PC-3 (cell line): ENCODE data around the gene NANS. TPM values are rescaled to one million over a fixed set of nuclear protein-coding genes. Genes with fewer than 3 reads are reported as not detected.

ENCODE experiments used
- ATAC-seq: fragments of 200-7000 bp; cut with Tn5 transposase; 2 replicates; pipeline ENCODE4 v1.9.1; 2020; ENCODE audit warnings: mild to moderate bottlenecking, moderate library complexity
- BruUV-seq: library from RNA; stranded (reverse); fragments of 400-500 nt; replicated peaks from 2 replicates; lab custom pipeline; 2021; lab: Mats Ljungman, UMichigan
- CTCF ChIA-PET: fragments of 300-600 bp; sonication (Branson Sonifier 250); formaldehyde crosslinking; loops from one replicate; lab custom pipeline; 2022; ENCODE audit warnings: antibody characterized with exemption; lab: Charles Lee
- POLR2A ChIA-PET: fragments of 300-600 bp; sonication (Branson Sonifier 250); formaldehyde crosslinking; loops from one replicate; lab custom pipeline; 2022; ENCODE audit warnings: antibody characterized with exemption; ENCODE audit not compliant: unreplicated experiment; lab: Charles Lee
- DNase-seq: peaks from one replicate; pipeline ENCODE4 v3.0.0-alpha.2; 2015
- H2AFZ ChIP-seq: fragments of 300-600 bp; sonication (generic); 2 replicates; pipeline ENCODE4 v1.6.0; 2016; ENCODE audit warnings: antibody characterized with exemption, low read length
- H3F3A ChIP-seq: fragments of 300-600 bp; sonication (generic); one replicate; pipeline ENCODE4 v1.6.0; 2017; ENCODE audit warnings: antibody characterized with exemption, low read length, control low read depth, mild to moderate bottlenecking; ENCODE audit not compliant: unreplicated experiment
- H3K27ac ChIP-seq: fragments of 300-600 bp; sonication (generic); 2 replicates; pipeline ENCODE4 v1.5.1; 2016; ENCODE audit warnings: mild to moderate bottlenecking, low read length
- H3K27me3 ChIP-seq: fragments of 300-600 bp; sonication (generic); 2 replicates; pipeline ENCODE4 v1.6.1; 2016; ENCODE audit warnings: low read length, mixed read lengths
- H3K36me3 ChIP-seq: fragments of 300-600 bp; sonication (generic); 2 replicates; pipeline ENCODE4 v1.6.1; 2016; ENCODE audit warnings: low read depth, mixed run types, low read length, mixed read lengths
- H3K4me1 ChIP-seq: fragments of 300-600 bp; sonication (generic); 2 replicates; pipeline ENCODE4 v1.5.1; 2016; ENCODE audit warnings: low read length; ENCODE audit not compliant: insufficient read depth
- H3K4me2 ChIP-seq: fragments of 300-600 bp; sonication (generic); 2 replicates; pipeline ENCODE4 v1.6.0; 2016; ENCODE audit warnings: low read length
- H3K4me3 ChIP-seq: fragments of 300-600 bp; sonication (generic); 2 replicates; pipeline ENCODE4 v1.5.1; 2016; ENCODE audit warnings: mild to moderate bottlenecking, low read length, mixed read lengths
- H3K79me2 ChIP-seq: fragments of 300-600 bp; sonication (generic); 2 replicates; pipeline ENCODE4 v1.6.1; 2017; ENCODE audit warnings: low read length, mixed read lengths
- H3K9ac ChIP-seq: fragments of 300-600 bp; sonication (generic); 2 replicates; pipeline ENCODE4 v1.6.0; 2016; ENCODE audit warnings: mild to moderate bottlenecking, low read length
- H3K9me2 ChIP-seq: fragments of 300-600 bp; sonication (generic); replicated peaks from 2 replicates; pipeline ENCODE4 v1.6.1; 2016; ENCODE audit warnings: mixed run types, low read length, mixed read lengths
- H3K9me3 ChIP-seq: fragments of 300-600 bp; sonication (generic); 2 replicates; pipeline ENCODE4 v1.6.1; 2016; ENCODE audit warnings: low read length, mixed read lengths
- H4K20me1 ChIP-seq: fragments of 300-600 bp; sonication (generic); 2 replicates; pipeline ENCODE4 v1.6.1; 2016; ENCODE audit warnings: low read length, mixed read lengths
- EZH2 ChIP-seq: fragments of 300-600 bp; sonication (generic); IDR thresholded peaks from one replicate; pipeline ENCODE4 v1.6.1; 2017; ENCODE audit warnings: antibody characterized with exemption, mild to moderate bottlenecking, low read length; ENCODE audit not compliant: unreplicated experiment
- EZH2phosphoT487 ChIP-seq: fragments of 300-600 bp; sonication (generic); IDR thresholded peaks from 2 replicates; pipeline ENCODE4 v1.6.1; 2018; ENCODE audit warnings: mild to moderate bottlenecking, antibody characterized with exemption, low read length, borderline replicate concordance
- intact Hi-C: fragments of 100-400 bp; cut with micrococcal nuclease; formaldehyde crosslinking; loops from 2 replicates; pipeline ENCODE4 v1.9.0; 2023
- total RNA-seq: library from RNA; depleted of rRNA; stranded (reverse); fragments of >200 nt; gene quantifications from 2 replicates; pipeline ENCODE4 v1.2.3, GENCODE V29; 2014
- TF ChIP-seq, protein P1 (sequence below): fragments of 300-600 bp; sonication (generic); conservative IDR thresholded peaks from 2 replicates; pipeline ENCODE4 v1.5.1; 2017; ENCODE audit warnings: antibody characterized with exemption, low read depth, mild to moderate bottlenecking, low read length

Gene NANS
- total RNA-seq, 1 experiment from 2014 or later, result 93.0 TPM

DNA sequence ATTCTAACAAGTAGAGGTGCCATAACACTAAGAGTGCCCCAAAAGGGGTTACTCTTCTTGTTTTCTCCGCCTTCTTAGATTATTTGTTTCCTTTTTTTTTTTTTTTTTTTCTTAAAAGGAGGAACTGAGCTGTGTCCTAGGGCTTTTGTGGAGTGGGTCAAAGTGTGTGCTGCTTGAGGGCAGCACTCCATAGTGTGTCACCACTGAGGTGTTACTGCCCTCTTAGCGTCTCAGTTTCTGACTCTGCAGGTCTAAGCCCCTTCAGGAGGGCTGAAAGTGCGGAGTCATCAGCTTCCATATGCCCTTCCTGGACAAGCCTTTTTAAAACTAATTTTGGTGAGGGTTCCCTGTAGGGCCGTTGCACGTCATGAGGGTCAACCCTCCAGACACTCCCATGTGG, 12.6 kb upstream of the NANS start:
- no peaks in the 10 kb centered on the region for H4K20me1 ChIP-seq
- no peaks in the 10 kb centered on the region for H3K9me2 ChIP-seq
- H3K9ac ChIP-seq, result no peak overlapping the region
- intact Hi-C loops, result no loop called here
- no peak overlapping the region for H3K4me2 ChIP-seq
- H3K27ac ChIP-seq, result no peak overlapping the region
- no peak overlapping the region for H2AFZ ChIP-seq
- no peaks in the 10 kb centered on the region for H3K79me2 ChIP-seq
- no TSS peak for BruUV-seq
- H3K27me3 ChIP-seq, result no peaks in the 10 kb centered on the region
- TF ChIP-seq EZH2phosphoT487, result no peak
- TF ChIP-seq, protein P1, sequence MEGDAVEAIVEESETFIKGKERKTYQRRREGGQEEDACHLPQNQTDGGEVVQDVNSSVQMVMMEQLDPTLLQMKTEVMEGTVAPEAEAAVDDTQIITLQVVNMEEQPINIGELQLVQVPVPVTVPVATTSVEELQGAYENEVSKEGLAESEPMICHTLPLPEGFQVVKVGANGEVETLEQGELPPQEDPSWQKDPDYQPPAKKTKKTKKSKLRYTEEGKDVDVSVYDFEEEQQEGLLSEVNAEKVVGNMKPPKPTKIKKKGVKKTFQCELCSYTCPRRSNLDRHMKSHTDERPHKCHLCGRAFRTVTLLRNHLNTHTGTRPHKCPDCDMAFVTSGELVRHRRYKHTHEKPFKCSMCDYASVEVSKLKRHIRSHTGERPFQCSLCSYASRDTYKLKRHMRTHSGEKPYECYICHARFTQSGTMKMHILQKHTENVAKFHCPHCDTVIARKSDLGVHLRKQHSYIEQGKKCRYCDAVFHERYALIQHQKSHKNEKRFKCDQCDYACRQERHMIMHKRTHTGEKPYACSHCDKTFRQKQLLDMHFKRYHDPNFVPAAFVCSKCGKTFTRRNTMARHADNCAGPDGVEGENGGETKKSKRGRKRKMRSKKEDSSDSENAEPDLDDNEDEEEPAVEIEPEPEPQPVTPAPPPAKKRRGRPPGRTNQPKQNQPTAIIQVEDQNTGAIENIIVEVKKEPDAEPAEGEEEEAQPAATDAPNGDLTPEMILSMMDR, result no peak
- no peak for TF ChIP-seq EZH2
- ChIA-PET POLR2A (no interaction called here), CTCF (interaction anchor here (0.6 kb wide), 1 partner anchor 12 kb away, joined by 5 read pairs; no protein-coding TSS in a partner anchor)
- H3K36me3 ChIP-seq, result no peaks in the 10 kb centered on the region
- DNase-seq (no peak), ATAC-seq (no peak)
- H3F3A ChIP-seq, result no peaks in the 10 kb centered on the region
- H3K9me3 ChIP-seq, result no peaks in the 10 kb centered on the region
- no peak overlapping the region for H3K4me3 ChIP-seq
- no peaks in the 10 kb centered on the region for H3K4me1 ChIP-seq

DNA sequence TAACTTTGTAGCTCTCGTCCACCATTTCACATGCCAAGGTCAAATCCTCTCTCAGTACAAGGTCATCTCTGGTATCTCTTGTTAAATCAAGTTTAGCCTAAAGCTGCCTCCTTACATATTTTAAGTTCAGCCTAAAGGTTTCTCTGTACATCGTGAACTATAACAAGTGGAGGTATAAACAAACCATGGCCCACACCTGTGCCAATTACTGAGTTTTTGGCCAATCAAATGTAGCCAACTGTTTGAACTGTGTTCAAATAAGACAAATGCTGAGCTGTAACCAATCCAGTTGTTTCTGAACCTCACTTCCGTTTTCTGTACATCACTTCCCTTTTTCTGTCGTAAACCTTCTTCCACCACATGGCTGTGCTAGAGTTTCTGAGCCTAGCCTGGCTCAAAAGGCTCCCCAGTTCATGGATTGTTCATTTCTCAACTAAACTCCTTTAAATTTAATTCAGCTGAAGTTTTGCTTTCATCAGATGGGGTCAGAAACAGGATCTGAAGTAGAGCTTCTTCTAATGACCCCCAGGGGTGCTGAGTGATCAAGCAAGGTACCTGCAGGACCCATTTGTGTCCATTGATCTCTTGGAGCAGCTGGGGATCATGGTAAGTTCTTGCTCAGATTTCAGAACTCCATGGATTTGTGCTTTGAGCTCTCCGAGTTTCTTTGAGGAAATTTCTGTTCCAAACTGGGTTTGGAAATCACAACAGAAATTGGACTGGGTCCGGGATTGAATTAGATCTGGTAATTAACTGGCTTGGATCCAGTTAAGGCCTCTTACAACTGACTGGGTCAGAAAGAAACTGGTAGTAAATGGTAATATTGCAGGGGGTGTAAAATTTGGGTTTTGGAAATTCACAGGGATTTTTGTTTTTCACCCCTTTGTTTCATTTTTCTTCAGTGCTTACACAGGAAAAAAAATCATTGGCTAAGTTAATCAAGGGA, 11.0 kb upstream of the NANS start:
- no peaks in the 10 kb centered on the region for H4K20me1 ChIP-seq
- H3K9me2 ChIP-seq, result no peaks in the 10 kb centered on the region
- no peaks in the 10 kb centered on the region for H3K79me2 ChIP-seq
- no peak overlapping the region for H3K27ac ChIP-seq
- peak; percentile 8 for DNase-seq
- no peak overlapping the region for H2AFZ ChIP-seq
- TF ChIP-seq EZH2, result no peak
- TF ChIP-seq, protein P1, result no peak
- no peak for TF ChIP-seq EZH2phosphoT487
- no peak for ATAC-seq
- no peak overlapping the region for H3K4me2 ChIP-seq
- H3K9me3 ChIP-seq, result no peaks in the 10 kb centered on the region
- no peak overlapping the region for H3K9ac ChIP-seq
- no peaks in the 10 kb centered on the region for H3F3A ChIP-seq
- no peaks in the 10 kb centered on the region for H3K36me3 ChIP-seq
- POLR2A ChIA-PET, result no interaction called here
- intact Hi-C loops, result no loop called here
- H3K27me3 ChIP-seq, result no peaks in the 10 kb centered on the region
- BruUV-seq, result no TSS peak
- no peak overlapping the region for H3K4me3 ChIP-seq
- CTCF ChIA-PET, result interaction anchor here (0.6 kb wide), 1 partner anchor 27 kb away, joined by 3 read pairs; no protein-coding TSS in a partner anchor
- H3K4me1 ChIP-seq, result no peaks in the 10 kb centered on the region

DNA sequence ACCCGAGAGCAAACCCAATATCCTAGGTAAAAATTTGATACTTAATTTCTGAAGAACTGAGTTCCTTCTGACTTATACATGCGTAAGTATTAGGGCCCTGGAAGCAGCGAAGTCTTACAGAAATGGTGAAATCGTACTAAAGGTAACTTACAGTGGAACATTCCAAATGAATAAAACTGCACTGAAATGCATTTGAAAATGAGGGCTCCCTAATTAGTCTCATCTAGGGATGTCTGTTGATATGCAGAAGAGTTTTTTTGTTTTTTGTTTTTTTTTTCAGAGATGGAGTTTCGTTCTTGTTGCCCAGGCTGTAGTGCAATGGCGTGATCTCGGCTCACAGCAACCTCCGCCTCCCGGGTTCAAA, 10.4 kb upstream of the NANS start:
- Histone ChIP-seq H3K9me3 (no peaks in the 10 kb centered on the region), H4K20me1 (no peaks in the 10 kb centered on the region), H3K79me2 (no peaks in the 10 kb centered on the region), H3K4me2 (no peak overlapping the region), H3K9ac (no peak overlapping the region), H3K27me3 (no peaks in the 10 kb centered on the region), H2AFZ (no peak overlapping the region), H3K9me2 (no peaks in the 10 kb centered on the region), H3K4me3 (no peak overlapping the region), H3F3A (no peaks in the 10 kb centered on the region), H3K36me3 (no peaks in the 10 kb centered on the region), H3K27ac (no peak overlapping the region), H3K4me1 (no peaks in the 10 kb centered on the region)
- CTCF ChIA-PET, result no interaction called here
- BruUV-seq, result no TSS peak
- ATAC-seq (no peak), DNase-seq (no peak)
- TF ChIP-seq EZH2, result no peak
- TF ChIP-seq, protein P1, result no peak
- no peak for TF ChIP-seq EZH2phosphoT487
- intact Hi-C loops, result no loop called here
- POLR2A ChIA-PET, result no interaction called here
